ENCODE results near the gene CAP1.

DNA sequence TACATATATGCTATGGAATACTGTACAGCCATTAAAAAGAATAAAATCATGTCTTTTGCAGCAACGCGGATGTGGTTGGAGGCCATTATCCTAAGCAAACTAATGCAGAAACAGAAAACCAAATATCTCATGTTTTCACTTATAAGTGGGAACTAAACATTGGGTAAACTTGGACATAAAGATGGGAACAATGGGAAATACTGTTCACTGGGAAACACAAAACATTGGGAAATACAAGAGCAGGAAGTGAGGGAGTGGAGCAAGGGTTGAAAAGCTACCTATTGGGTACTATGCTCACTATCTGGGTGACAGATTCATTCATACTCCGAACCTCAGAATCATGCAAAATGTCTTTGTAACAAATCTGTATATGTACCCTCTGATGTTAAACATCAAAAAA is 73.9 kb downstream of the CAP1 start:
- TF ChIP-seq, protein P1, sequence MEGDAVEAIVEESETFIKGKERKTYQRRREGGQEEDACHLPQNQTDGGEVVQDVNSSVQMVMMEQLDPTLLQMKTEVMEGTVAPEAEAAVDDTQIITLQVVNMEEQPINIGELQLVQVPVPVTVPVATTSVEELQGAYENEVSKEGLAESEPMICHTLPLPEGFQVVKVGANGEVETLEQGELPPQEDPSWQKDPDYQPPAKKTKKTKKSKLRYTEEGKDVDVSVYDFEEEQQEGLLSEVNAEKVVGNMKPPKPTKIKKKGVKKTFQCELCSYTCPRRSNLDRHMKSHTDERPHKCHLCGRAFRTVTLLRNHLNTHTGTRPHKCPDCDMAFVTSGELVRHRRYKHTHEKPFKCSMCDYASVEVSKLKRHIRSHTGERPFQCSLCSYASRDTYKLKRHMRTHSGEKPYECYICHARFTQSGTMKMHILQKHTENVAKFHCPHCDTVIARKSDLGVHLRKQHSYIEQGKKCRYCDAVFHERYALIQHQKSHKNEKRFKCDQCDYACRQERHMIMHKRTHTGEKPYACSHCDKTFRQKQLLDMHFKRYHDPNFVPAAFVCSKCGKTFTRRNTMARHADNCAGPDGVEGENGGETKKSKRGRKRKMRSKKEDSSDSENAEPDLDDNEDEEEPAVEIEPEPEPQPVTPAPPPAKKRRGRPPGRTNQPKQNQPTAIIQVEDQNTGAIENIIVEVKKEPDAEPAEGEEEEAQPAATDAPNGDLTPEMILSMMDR (conservative IDR thresholded peaks at IDR 0.05; ENCODE audit: low read depth, low read length): no peak
- TF ChIP-seq EZH2phosphoT487 (IDR thresholded peaks at IDR 0.05; ENCODE audit: borderline replicate concordance, low read length): no peak

Measured in PC-3 (cell line).